GM21825 (cell line): ENCODE measurements around the gene ZNF217.
"Not testable (repeated sequence)": the region's sequence is repeated elsewhere in the genome, so short reads cannot be mapped to it uniquely, and the experiment has no call there.

Source experiments
- ATAC-seq: cut with Tn5 transposase; IDR thresholded peaks from one replicate; pipeline ENCODE4 v1.9.1; 2021; ENCODE audit warnings: mild to moderate bottlenecking, moderate library complexity; ENCODE audit not compliant: unreplicated experiment

The ZNF217 gene

GRCh38 chr20:53534037-53534436 lies 59.6 kb downstream of the ZNF217 start:
- ATAC-seq: no peak

GRCh38 chr20:53533500-53533899 lies 60.1 kb downstream of the ZNF217 start:
- ATAC-seq: no peak

- ATAC-seq: not testable (repeated sequence)
Measured at GRCh38 chr20:53532654-53533312, 60.9 kb downstream of the ZNF217 start.

GRCh38 chr20:53530440-53530839 lies 63.2 kb downstream of the ZNF217 start:
- no peak for ATAC-seq

GRCh38 chr20:53529658-53530057 lies 64.0 kb downstream of the ZNF217 start:
- no peak for ATAC-seq

- no peak for ATAC-seq
Measured at GRCh38 chr20:53527196-53527595, 66.4 kb downstream of the ZNF217 start.

- ATAC-seq: no peak
Measured at GRCh38 chr20:53524589-53525312, 68.9 kb downstream of the ZNF217 start.

GRCh38 chr20:53523615-53524014 lies 70.0 kb downstream of the ZNF217 start:
- ATAC-seq: not testable (repeated sequence)

- ATAC-seq: no peak
Measured at GRCh38 chr20:53522696-53523095, 70.9 kb downstream of the ZNF217 start.

- no peak for ATAC-seq
Measured at GRCh38 chr20:53522026-53522425, 71.6 kb downstream of the ZNF217 start.

GRCh38 chr20:53521421-53521820 lies 72.2 kb downstream of the ZNF217 start:
- ATAC-seq: not testable (repeated sequence)

GRCh38 chr20:53517146-53517545 lies 76.5 kb downstream of the ZNF217 start:
- no peak for ATAC-seq
